K562 (cell line): ENCODE results near the gene CNNM2. TPM values are rescaled to one million over a fixed set of nuclear protein-coding genes. Genes with fewer than 3 reads are reported as not detected.

ENCODE experiments used
- ATAC-seq: fragments of 200-7000 bp; cut with Tn5 transposase; 3 replicates; pipeline ENCODE4 v1.9.1; 2020; ENCODE audit warnings: moderate library complexity
- BruUV-seq: library from RNA; stranded (reverse); fragments of 400-500 nt; replicated peaks from 2 replicates; lab custom pipeline; 2021; lab: Mats Ljungman, UMichigan
- CTCF ChIA-PET: fragments of 300-600 bp; formaldehyde crosslinking; extraction: SDS; loops from one replicate; lab custom pipeline; 2021; ENCODE audit warnings: low intra/inter-chr PET ratio; lab: Yijun Ruan, JAX
- POLR2A ChIA-PET: fragments of 300-600, 350-650 bp; sonication (Branson Sonifier 250); formaldehyde crosslinking; extraction: SDS; loops from one replicate; lab custom pipeline; 2021; ENCODE audit warnings: antibody characterized with exemption, inconsistent platforms; lab: Yijun Ruan, JAX
- DNase-seq, 4 experiments: peaks; one replicate each; pipeline versions ENCODE4 v3.0.0 to v3.0.0-alpha.2; 2011 to 2018; ENCODE audit warnings: low spot score in 3 of 4, mixed read lengths in 3 of 4; ENCODE audit errors: extremely low read depth in 1 of 4
- FAIRE-seq: peaks from 2 replicates; lab custom pipeline; 2011; peaks lifted over from hg19 to GRCh38; lab: Jason Lieb, UNC
- H2AFZ ChIP-seq: 2 replicates; pipeline ENCODE4 v1.6.0; 2011; ENCODE audit warnings: low read depth, low read length, control low read depth, inconsistent platforms
- H3K27ac ChIP-seq: fragments of 200-600 bp; 3 replicates; pipeline ENCODE4 v1.8.0; 2011; ENCODE audit warnings: low read depth, mild to moderate bottlenecking, control low read depth, inconsistent platforms, low read length, moderate library complexity, mixed read lengths; ENCODE audit errors: extremely low read depth
- H3K27me3 ChIP-seq, 2 experiments: fragments of 300-600 bp in 1 of 2; 2 replicates in 1 of 2; 3 replicates in 1 of 2; pipeline versions ENCODE4 v1.6.0 to v1.8.0; 2011; ENCODE audit warnings: inconsistent platforms in 2 of 2, low read length in 2 of 2, mild to moderate bottlenecking in 1 of 2, mixed read lengths in 1 of 2, moderate library complexity in 1 of 2; ENCODE audit not compliant: control insufficient read depth in 2 of 2, insufficient read depth in 2 of 2
- H3K36me3 ChIP-seq: fragments of 300-600 bp; 3 replicates; pipeline ENCODE4 v1.8.0; 2011; ENCODE audit warnings: mild to moderate bottlenecking, low read length, inconsistent platforms; ENCODE audit not compliant: control insufficient read depth, insufficient read depth
- H3K4me1 ChIP-seq, 2 experiments: fragments of 200-600 bp in 1 of 2; replicated peaks in 1 of 2; 2 replicates in 1 of 2; 3 replicates in 1 of 2; pipeline versions ENCODE4 v1.5.1 to v1.8.0; 2011; ENCODE audit warnings: inconsistent platforms in 2 of 2, low read length in 2 of 2, mild to moderate bottlenecking in 1 of 2, mixed read lengths in 1 of 2, moderate library complexity in 1 of 2; ENCODE audit not compliant: control insufficient read depth in 2 of 2, insufficient read depth in 2 of 2
- H3K4me2 ChIP-seq: 2 replicates; pipeline ENCODE4 v1.6.1; 2011; ENCODE audit warnings: low read length, control low read depth, inconsistent platforms, mixed read lengths; ENCODE audit not compliant: insufficient read depth
- H3K4me3 ChIP-seq: fragments of 200-600 bp; sonication (generic), shearing (Covaris generic); 2 replicates; pipeline ENCODE4 v1.5.1; 2016; ENCODE audit warnings: control low read depth, inconsistent platforms
- H3K79me2 ChIP-seq: fragments of 200-600 bp; 3 replicates; pipeline ENCODE4 v1.8.0; 2011; ENCODE audit warnings: low read length, inconsistent platforms; ENCODE audit not compliant: control insufficient read depth, insufficient read depth
- H3K9ac ChIP-seq, 2 experiments: 2 replicates each; pipeline versions ENCODE4 v1.6.0 to v1.6.1; 2011; ENCODE audit warnings: low read depth in 2 of 2, low read length in 2 of 2, control low read depth in 1 of 2, inconsistent platforms in 1 of 2, mild to moderate bottlenecking in 1 of 2, mixed read lengths in 1 of 2; ENCODE audit not compliant: insufficient read depth in 1 of 2
- H3K9me1 ChIP-seq: one replicate; pipeline ENCODE4 v1.6.0; 2011; ENCODE audit warnings: inconsistent platforms, mild to moderate bottlenecking, low read length, moderate library complexity; ENCODE audit not compliant: control insufficient read depth, insufficient read depth
- H3K9me3 ChIP-seq: replicated peaks from 2 replicates; pipeline ENCODE4 v1.5.1; 2011; ENCODE audit warnings: low read depth, low read length, inconsistent platforms; ENCODE audit not compliant: control insufficient read depth, insufficient read depth
- H4K20me1 ChIP-seq: replicated peaks from 2 replicates; pipeline ENCODE4 v1.6.1; 2011; ENCODE audit warnings: low read length, inconsistent platforms, mixed read lengths; ENCODE audit not compliant: control insufficient read depth, insufficient read depth
- ATF3 ChIP-seq, 2 experiments: fragments of 450-650 bp in 1 of 2; sonication (generic) in 1 of 2; formaldehyde crosslinking in 1 of 2; IDR thresholded peaks in 1 of 2; conservative IDR thresholded peaks in 1 of 2; 2 replicates each; pipeline versions ENCODE4 v1.6.1 to v1.8.1; 2016 to 2023; ENCODE audit warnings: mild to moderate bottlenecking in 2 of 2, moderate library complexity in 2 of 2, inconsistent platforms in 1 of 2, missing genetic modification reagents in 1 of 2
- ATF7 ChIP-seq: fragments of 450-650 bp; IDR thresholded peaks from 2 replicates; pipeline ENCODE4 v1.7.1; 2014; ENCODE audit warnings: mild to moderate bottlenecking, moderate library complexity
- DACH1 ChIP-seq: fragments of 450-650 bp; IDR thresholded peaks from 2 replicates; pipeline ENCODE4 v1.6.1; 2018; ENCODE audit not compliant: partially characterized antibody
- HDAC3 ChIP-seq: fragments of 450-650 bp; IDR thresholded peaks from 2 replicates; pipeline ENCODE4 v1.6.1; 2018; ENCODE audit warnings: borderline replicate concordance, mild to moderate bottlenecking, moderate library complexity; ENCODE audit not compliant: partially characterized antibody
- HNRNPL ChIP-seq: fragments of 200-400 bp; formaldehyde crosslinking; IDR thresholded peaks from 2 replicates; pipeline ENCODE4 v1.6.1; 2017; ENCODE audit warnings: low read depth, mild to moderate bottlenecking, low read length
- NFE2 ChIP-seq: IDR thresholded peaks from 2 replicates; pipeline ENCODE4 v1.6.1; 2014; ENCODE audit warnings: antibody characterized with exemption, low read depth
- PHF21A ChIP-seq: fragments of 450-650 bp; IDR thresholded peaks from 2 replicates; pipeline ENCODE4 v1.6.1; 2017; ENCODE audit warnings: low read depth, borderline replicate concordance
- POLR2AphosphoS2 ChIP-seq: IDR thresholded peaks from 2 replicates; pipeline ENCODE4 v1.6.1; 2012; ENCODE audit warnings: low read length, improper control_type of control experiment
- SMAD4 ChIP-seq: fragments of 250-450 bp; sonication (Bioruptor Pico); conservative IDR thresholded peaks from 2 replicates; pipeline ENCODE4 v1.8.0; 2021; ENCODE audit warnings: inconsistent platforms, mild to moderate bottlenecking, moderate library complexity
- TAF15 ChIP-seq: fragments of 200-400 bp; formaldehyde crosslinking; IDR thresholded peaks from 2 replicates; pipeline ENCODE4 v1.6.1; 2017; ENCODE audit warnings: mild to moderate bottlenecking, low read depth, low read length, moderate library complexity
- TCF7L2 ChIP-seq: fragments of 150-350 bp; IDR thresholded peaks from 2 replicates; pipeline ENCODE4 v1.6.1; 2016; ENCODE audit warnings: low read depth, mild to moderate bottlenecking, low read length, moderate library complexity
- ZFP30 ChIP-seq: fragments of 250-450 bp; sonication (Bioruptor Pico); IDR thresholded peaks from 2 replicates; pipeline ENCODE4 v1.8.0; 2022; ENCODE audit warnings: moderate library complexity, mild to moderate bottlenecking, inconsistent platforms, borderline replicate concordance
- ZNF184 ChIP-seq: sonication (generic); formaldehyde crosslinking; IDR thresholded peaks from 2 replicates; pipeline ENCODE4 v1.5.0; 2020; ENCODE audit warnings: missing genetic modification reagents
- WGBS: fragments of 100-300 bp; shearing (Covaris generic); methylation state at CpG from one replicate; pipeline ENCODE4 v1.1.6; 2016; ENCODE audit warnings: low coverage, mixed read lengths; ENCODE audit not compliant: insufficient coverage; ENCODE audit errors: missing lambda C conversion rate; 5-methylcytosine and 5-hydroxymethylcytosine counted together
- in situ Hi-C: fragments of 300-500 bp; cut with MboI; formaldehyde crosslinking; loops from 4 replicates; pipeline ENCODE4 v1.15.0; 2018; ENCODE audit warnings: inconsistent platforms, mixed read lengths
- intact Hi-C: fragments of 100-400 bp; cut with micrococcal nuclease; formaldehyde crosslinking; loops from 2 replicates; pipeline ENCODE4 v1.14.2; 2022
- polyA plus RNA-seq, 8 experiments: library from polyadenylated mRNA; depleted of rRNA in 4 of 8; stranded (reverse) in 5 of 8; unstranded in 3 of 8; fragments of >200 nt; fragmentation: Nextera tagmentation in 2 of 8; fragmentation: Illumina TruSeq in 1 of 8; extraction: Ambion mirVana in 2 of 8; extraction: Trizol in 1 of 8; gene quantifications; 2 replicates each; pipeline versions ENCODE4 v1.2.1 to v1.2.3, GENCODE V29; 2011 to 2014; ENCODE audit warnings: inconsistent platforms in 1 of 8, missing spikeins in 1 of 8
- total RNA-seq, 7 experiments: library from RNA; depleted of rRNA in 6 of 7; stranded (reverse); fragments of >200 nt in 6 of 7; fragmentation: Illumina TruSeq in 2 of 7; extraction: Trizol in 2 of 7; gene quantifications; 2 replicates each; pipeline versions ENCODE4 v1.2.1 to v1.2.3, GENCODE V29; 2011 to 2021; ENCODE audit warnings: low replicate concordance in 1 of 7
- TF ChIP-seq, protein P1 (sequence below): sonication (generic); formaldehyde crosslinking; IDR thresholded peaks from 2 replicates; pipeline ENCODE4 v1.8.1; 2023; ENCODE audit warnings: mild to moderate bottlenecking, missing genetic modification reagents

CNNM2 gene
- total and polyA plus RNA-seq, 9 of the 15 experiments (the other 6 are each of a cell fraction or from before 2014, with no cell fraction given): 0.21 to 5.0 (median 1.3) TPM

- TF ChIP-seq ATF3 (IDR thresholded peaks at IDR 0.05) (peak; percentile 38; the same call in 1 of the 2 replicates), ATF3 (CRISPR knock-in tag; conservative IDR thresholded peaks at IDR 0.05) (no peak), HDAC3 (no peak), ATF7 (peak; percentile 82), SMAD4 (peak; percentile 39; the same call in 1 of the 2 replicates), POLR2AphosphoS2 (0 out of 2 replicates have a peak, but pooled peaks have one; percentile 20), TCF7L2 (0 out of 2 replicates have a peak, but pooled peaks have one; percentile 49), DACH1 (no peak), ZNF184 (no peak)
Observed at GRCh38 chr10:103082683-103083082, 164.6 kb downstream of the CNNM2 start (continued).

DNA sequence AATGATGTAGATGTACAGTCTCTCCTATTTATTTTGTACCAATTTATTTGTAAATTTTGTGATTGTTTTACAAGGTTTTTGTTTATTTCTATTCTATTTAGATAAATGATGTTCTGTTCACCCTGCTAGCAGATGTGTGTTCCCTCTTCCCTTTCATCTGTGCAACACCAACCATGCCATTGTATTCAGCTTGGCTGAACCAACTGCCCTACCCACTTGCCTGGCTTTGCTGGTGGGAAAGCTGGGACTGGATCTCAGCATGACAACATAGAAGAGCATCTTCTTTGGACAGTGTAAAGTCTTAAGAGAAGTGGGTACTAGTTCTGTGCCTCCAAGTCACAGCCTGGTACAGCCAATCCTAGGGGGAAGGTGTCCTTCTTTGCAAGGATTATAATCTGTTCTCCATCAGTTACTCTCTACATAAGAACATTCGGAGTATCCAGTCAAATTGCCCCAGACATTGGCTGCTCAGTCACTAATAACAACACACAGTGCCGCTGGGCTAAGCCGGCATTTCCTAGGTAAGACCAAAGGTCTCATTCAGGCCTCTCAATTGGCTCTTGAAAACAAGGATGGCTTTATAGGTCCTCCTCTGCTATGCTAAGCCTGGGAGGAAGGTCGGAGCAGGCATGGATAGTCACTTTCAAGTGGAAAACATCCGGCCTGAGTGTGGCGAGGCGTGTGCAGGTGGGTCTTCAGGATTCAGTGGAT, 165.3 kb downstream of the CNNM2 start:
- Histone ChIP-seq H3K4me3 (no peak overlapping the region), H3K4me2 (no peak overlapping the region), H3K79me2 (no peaks in the 10 kb centered on the region), H3K36me3 (peaks cover 32% of the 10 kb centered on the region; the same call in 2 of the 3 replicates), H3K9ac (no peak overlapping the region), H3K9me3 (no peaks in the 10 kb centered on the region), H2AFZ (no peak overlapping the region), H3K27ac (no peak overlapping the region), H3K4me1 (no peaks in the 10 kb centered on the region; a peak in 1 of 5 replicates), H3K27me3 (no peaks in the 10 kb centered on the region), H4K20me1 (no peaks in the 10 kb centered on the region), H3K9me1 (no peaks in the 10 kb centered on the region)
- FAIRE-seq (no peak), ATAC-seq (no peak), DNase-seq (no peak)
- ChIA-PET POLR2A (interaction anchor here (0.6 to 1.2 kb wide), 2 partner anchors 10 to 21 kb away, joined by 3 to 4 read pairs; no protein-coding TSS in a partner anchor), CTCF (no interaction called here)
- in situ Hi-C loops: loop anchor here (10.0 kb wide), 1 partner anchor 161 kb away; the partner anchor contains the start of gene RPEL1
- BruUV-seq: no TSS peak
- WGBS: 91% methylated on average over 7 of the region's 7 CpGs
- intact Hi-C loops: no loop called here
- TF ChIP-seq, protein P1, sequence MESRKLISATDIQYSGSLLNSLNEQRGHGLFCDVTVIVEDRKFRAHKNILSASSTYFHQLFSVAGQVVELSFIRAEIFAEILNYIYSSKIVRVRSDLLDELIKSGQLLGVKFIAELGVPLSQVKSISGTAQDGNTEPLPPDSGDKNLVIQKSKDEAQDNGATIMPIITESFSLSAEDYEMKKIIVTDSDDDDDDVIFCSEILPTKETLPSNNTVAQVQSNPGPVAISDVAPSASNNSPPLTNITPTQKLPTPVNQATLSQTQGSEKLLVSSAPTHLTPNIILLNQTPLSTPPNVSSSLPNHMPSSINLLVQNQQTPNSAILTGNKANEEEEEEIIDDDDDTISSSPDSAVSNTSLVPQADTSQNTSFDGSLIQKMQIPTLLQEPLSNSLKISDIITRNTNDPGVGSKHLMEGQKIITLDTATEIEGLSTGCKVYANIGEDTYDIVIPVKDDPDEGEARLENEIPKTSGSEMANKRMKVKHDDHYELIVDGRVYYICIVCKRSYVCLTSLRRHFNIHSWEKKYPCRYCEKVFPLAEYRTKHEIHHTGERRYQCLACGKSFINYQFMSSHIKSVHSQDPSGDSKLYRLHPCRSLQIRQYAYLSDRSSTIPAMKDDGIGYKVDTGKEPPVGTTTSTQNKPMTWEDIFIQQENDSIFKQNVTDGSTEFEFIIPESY (CRISPR knock-in tag): no peak
- TF ChIP-seq PHF21A: no peak
- no peak for TF ChIP-seq ZFP30 (CRISPR knock-in tag)
- TF ChIP-seq TAF15: no peak
- no peak for TF ChIP-seq NFE2
- no peak for TF ChIP-seq HNRNPL
